HG03460 (cell line): Measurements from ENCODE around the gene LAMB1.
A peak's percentile ranks its signal among the peaks of the same experiment; 100 is the strongest.

ENCODE experiments used
- ATAC-seq: cut with Tn5 transposase; IDR thresholded peaks from one replicate; pipeline ENCODE4 v1.9.1; 2021; ENCODE audit not compliant: unreplicated experiment

Gene LAMB1

DNA sequence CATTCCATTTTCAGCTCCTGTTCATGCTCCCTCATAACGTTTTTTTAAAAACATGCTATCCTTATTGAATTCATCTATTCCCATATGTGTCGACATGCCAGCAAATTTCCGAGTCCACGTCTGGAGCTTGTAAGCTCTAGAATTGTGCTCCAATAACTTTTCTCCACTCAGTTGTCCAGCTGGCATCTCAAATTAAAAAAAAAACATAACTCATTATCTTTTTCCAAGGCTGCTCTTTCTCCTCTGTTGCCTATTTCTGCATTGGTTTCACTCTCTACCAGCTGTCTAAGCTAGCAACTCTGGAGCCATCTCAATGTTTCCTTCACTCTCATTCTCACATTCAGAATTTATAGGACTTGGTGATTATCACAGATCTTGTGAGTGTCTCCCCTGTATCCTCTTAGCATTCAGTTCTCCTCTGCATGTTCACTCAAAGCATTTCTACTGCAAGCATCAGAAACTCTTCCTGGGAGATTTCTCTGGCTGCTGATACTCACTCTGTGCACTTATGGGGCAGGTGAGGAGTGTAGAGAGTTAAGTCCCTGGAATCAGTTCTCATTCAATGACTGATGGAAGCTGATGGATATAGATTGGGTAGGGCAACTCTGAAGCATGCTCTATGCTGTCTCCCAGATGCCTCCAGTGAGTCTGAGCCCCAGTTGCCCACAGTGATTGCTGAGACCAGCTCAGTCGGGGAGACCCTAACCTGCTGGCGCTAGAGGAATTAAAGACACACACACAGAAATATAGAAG lies 118.7 kb downstream of the LAMB1 start:
- no peak for ATAC-seq

DNA sequence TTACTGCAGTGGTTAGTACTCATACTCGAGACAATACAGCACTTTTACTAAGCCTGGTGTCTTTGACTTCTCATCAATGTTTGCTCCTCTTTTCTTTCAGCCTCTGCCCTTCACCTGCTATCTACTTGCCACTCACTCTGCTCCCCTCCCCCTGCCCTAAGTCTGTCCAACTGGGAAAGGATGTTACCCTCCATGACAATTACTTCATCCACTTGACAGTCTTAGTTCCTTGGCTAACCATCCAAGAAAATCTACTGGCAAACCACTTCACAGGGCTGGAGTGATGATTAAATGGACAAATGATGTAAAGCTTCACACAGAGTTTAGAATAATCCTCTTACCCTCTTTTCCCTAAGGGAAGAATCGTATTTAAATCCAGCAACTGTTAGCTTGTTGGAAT lies 120.2 kb downstream of the LAMB1 start:
- ATAC-seq, result no peak

DNA sequence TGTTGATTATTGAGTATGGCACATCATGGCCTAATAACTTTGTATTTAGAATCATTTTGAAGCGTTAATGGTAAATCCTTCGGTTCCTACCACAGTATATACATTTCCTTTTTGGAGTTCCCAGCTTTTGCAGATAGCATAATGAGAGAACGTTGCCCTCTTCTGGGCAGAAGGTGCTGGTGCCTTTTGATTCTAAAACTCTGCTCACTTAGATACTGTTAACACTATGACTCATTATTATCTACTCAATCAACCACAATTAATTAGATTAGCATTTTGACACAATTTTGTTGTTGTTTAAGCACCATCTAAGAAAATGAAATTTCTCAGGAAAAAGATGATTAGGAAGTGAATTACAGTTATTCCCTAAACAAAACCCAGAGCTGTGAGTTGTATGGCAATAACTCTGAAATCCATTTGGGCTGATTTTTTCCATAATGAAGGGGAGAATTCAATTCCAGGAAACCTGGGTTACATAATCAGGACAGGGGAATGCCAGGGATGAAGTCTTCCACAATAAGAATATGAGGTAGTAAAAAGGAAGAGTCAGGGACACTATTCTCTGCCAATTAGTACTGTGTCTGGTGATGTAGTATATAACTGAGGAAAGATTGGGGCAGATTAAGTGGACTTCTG lies 123.4 kb downstream of the LAMB1 start:
- peak; percentile 81 for ATAC-seq

- ATAC-seq, result no peak
These were observed 124.3 kb downstream of the LAMB1 start for GRCh38 chr7:107878636-107879035.

- no peak for ATAC-seq
These were observed 125.1 kb downstream of the LAMB1 start for GRCh38 chr7:107877731-107878382.

DNA sequence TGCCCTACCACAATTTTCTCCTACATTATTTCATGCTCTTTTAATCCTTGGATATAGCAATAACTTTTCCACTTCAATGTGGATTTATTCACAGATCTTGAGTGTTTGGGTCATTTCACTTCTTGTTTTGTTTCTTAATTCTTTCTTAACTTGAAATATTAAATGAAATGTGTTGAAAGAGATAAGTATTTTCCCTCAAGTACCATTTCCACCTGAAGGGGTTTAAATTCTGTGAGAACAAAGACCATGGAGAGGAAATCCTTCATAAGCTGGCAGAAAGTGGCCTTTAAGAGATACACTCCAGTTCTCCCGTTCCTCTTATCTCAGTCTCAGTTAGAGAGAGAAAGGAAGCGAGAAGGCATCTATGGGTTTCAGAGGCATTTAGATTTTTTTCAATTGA lies 126.0 kb downstream of the LAMB1 start:
- ATAC-seq, result no peak

GRCh38 chr7:107874605-107875446 lies 128.1 kb downstream of the LAMB1 start:
- peak; percentile 47 for ATAC-seq

DNA sequence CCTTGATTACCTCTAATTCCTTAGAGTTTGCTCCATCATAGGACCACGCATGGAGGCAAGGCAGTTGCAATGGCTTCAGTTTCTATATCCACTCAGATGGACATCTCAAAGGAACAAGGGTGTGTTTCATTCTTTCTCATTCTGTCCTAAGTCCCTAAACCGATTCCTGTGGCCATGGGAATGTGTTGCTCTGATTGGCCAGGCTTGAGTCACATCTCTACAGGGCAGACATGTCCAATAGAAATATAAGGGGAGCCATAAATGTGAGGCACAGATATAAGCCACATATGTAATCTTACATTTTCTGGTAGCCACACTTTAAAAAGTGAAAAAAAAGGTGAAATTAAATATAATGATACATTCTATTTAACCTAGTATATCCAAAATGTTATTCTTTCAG lies 128.8 kb downstream of the LAMB1 start:
- ATAC-seq, result no peak
